ENCODE data around the gene CDIP1.
"Not testable (repeated sequence)": the region's sequence is repeated elsewhere in the genome, so short reads cannot be mapped to it uniquely, and the experiment has no call there.

Gene CDIP1

DNA sequence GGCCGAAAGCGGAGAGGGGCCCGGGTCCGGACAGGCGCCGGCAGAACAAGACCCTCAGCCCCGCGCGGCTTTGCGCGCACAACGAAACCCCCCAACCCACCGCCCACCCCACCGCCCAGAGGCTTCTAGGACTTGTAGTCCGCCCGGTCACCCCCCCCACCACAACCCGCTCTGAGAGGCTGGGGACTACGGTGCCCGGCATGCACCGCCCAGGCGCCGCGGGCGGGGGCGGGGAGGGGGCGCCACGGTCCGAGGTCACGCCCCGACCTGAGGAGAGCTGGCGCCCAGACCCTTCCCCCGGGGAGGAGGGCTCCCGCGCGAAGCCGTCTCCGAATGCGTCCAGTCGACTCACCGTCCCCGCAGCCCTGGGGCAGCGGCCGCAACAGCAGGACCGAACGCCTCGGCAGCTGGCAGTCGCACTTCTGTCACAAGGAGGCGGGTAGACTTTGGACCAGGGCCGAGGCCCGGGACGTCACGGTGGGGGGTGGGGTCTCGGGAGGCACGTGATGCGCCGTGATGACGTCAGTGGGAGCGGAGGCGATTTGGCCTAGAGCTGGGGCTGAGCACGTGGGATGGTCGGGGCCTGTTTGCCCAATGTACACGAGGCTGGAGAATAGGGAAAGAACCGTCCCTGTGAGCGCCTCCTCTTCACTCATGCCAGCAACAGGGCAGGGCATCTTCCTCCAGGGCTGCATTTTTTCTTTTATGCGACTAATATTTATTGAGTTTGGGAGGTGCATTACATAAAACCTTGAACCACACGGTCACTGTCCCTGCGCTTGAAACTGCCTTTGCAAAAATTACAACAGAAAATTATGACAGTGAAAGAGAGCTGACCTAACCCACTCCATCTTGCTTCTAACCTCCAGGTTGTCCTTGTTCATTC, at the start of gene CDIP1:
CDIP1 (minus strand) TSS at position 424 of the 886 bp plus-strand sequence. CDS start 24,643 bp downstream, outside the sequence.
- peak; percentile 99 for DNase-seq (ENCODE audit: low spot score)

DNA sequence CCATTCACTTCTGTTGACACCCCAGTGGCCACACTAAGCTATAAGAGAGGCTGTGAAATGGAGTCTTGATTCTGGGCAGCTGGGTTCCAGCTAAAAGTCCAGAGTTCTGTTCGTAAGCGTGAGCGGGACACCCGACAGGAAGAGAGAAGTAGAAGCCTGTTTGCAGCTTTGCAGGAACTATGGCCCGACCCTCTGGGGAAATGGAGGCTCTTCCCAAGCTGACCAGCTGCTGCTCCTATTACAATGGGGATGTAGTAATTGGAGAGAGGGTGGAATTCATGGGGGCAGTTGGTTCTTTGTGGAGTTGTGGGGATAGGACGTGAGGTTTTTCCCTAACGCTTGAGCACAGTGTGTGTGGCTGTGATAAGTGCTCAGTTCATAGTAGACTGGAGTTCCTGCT, 47.7 kb upstream of the CDIP1 start:
- no peak for DNase-seq (ENCODE audit: low spot score)

DNA sequence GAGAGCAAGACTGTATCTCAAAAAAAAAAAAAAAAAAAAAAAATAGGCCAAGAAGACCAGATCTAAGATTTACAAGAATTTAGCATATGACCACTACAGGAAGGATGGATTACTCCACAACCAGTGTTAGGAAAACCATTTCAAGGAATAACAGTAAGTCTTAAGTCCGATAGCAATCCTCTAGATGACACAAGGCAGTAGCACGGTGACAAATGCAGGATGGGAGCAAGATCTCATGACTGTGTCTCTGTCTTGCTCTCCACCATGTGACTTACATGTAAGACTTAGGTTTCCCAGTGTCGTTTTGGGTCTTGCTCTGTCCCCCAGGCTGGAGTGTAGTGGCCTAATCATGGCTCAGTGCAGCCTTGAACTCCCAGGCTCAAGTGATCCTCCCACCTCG, 45.3 kb upstream of the CDIP1 start:
- no peak for DNase-seq (ENCODE audit: low spot score)

DNA sequence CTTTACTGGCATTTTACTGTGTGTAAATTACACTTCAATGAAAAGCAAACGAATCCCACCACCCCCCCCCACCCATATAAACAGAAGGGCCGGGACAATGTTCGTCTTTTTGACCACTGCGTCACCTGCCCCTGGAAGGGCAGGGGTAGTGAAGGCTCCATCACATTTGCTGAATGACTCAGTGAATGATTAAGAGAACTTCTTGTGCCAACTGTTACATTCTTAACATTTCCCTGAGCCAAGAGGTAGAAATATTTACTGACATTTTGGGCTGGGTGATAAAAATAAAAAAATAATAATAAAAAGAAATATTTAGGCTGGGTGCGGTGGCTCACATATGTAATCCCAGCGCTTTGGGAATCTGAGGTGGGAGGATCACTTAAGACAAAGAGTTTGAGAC, 41.7 kb upstream of the CDIP1 start:
- DNase-seq (ENCODE audit: low spot score) = no peak

DNA sequence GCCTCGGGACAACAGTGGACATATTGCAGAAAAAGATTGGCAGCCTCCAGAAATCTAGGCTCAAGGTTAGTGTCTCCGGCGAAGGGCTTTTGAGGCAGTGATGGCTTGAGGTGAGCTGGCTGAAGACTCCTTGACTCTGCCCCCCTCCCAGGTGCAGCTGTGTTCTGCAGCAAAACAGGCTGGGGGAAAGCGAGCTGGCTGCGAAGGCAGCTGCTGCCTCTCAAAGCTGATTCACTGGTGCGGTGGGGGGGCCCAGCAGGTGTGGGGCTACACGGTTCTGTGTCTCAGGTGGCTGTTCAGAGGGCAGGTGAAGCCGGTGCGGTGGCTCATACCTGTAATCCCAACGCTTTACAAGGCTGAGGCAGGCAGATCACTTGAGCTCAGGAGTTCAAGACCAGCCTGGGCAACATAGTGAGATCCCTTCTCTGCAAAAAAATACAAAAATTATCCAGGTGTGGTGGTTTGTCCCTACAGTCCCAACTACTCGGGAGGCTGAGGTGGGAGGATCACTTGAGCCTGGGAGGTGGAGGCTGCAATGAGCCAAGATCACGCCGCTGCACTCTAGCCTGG, 40.5 kb upstream of the CDIP1 start:
- no peak for DNase-seq (ENCODE audit: low spot score)

DNA sequence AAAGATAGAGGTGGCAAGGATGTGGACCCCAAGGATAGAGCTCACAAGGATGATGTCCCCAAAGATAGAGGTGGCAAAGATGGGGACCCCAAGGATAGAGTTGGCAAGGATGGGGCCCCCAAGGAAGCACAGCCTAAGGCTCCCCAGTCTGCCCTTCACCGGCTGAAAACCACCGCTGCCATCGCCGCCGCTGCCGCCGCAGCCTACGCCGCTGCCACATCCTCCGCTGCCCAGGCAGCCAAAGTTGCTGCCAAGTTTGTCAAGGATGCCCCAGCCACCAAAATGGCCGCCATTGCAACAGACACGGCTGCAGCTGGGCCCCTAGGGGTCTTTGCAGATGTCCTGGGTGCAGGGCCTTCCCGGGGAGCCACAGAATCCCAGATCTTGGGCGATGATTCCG, 37.4 kb upstream of the CDIP1 start:
- DNase-seq (ENCODE audit: low spot score) = no peak

DNA sequence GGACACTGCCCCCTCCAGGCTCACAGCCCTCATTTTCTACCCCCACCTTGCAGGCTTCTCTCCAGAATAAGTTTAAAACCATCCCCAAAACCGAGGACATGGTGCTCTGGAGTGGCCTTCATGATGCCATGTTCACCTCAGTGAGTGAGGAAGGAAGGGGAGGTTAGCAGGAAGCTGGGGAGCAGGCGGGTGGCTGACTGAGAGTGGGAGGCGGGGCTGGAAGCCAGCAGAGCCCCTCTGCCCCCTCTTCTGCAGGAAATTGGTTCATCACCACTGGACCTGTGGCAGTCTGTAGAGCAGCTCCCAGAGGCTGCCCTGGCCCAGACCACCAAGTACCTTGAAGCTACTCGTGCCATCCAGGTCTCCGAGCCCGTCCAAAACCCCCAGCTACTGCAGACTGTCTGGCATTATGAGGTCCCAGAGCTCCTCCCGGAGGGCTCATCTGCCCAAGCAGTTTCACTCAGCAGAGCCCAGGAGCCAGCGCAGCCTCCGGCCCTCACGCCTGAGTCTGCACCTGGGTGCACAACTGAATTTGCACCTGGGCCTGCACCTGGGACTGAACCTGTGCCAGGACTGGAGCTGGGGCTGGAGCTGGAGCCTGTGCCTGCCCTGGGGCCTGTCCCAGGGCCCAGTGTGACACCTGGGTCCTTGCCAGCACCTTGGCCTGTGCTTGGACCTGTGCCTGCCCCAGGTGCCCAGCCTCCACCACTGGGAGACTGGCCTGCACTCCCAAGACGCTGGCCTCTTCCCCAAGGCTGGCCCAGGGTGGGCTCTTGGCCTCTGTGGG, 36.5 kb upstream of the CDIP1 start:
- no peak for DNase-seq (ENCODE audit: low spot score)

DNA sequence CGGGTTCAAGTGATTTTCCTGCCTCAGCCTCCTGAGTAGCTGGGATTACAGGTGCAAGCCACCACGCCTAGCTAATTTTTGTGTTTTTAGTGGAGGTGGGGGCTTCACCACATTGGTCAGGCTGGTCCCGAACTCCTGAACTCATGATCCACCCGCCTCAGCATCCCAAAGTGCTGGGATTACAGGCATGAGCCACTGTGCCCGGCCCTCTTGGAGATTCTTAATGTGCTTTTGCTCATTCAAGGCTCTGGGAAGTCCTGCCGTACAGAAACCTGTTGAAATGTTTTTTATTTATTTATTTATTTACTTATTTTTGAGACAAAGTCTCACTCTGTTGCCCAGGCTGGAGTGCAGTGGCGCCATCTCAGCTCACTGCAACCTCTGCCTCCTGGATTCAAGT, 35.4 kb upstream of the CDIP1 start:
- DNase-seq (ENCODE audit: low spot score) = not testable (repeated sequence)

DNA sequence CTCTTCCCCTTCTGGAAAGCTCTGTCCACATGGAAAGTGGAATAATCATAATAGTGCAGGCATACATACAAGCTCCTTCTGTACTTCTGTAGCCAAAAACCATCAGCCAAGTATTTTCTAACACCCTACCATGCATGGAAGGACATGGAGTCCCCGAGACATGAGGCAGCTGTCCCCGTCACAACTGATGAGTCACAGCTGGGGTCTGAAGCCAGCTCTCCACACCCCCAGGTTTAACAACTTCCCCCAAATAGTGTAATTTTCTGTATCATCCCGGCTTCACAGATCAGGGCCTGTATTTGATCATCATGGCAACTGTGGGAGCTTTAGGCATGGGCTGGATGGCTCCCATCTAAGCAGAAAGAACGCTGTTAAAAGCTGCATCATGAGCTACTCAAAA, 34.1 kb upstream of the CDIP1 start:
- DNase-seq (ENCODE audit: low spot score) = no peak

DNA sequence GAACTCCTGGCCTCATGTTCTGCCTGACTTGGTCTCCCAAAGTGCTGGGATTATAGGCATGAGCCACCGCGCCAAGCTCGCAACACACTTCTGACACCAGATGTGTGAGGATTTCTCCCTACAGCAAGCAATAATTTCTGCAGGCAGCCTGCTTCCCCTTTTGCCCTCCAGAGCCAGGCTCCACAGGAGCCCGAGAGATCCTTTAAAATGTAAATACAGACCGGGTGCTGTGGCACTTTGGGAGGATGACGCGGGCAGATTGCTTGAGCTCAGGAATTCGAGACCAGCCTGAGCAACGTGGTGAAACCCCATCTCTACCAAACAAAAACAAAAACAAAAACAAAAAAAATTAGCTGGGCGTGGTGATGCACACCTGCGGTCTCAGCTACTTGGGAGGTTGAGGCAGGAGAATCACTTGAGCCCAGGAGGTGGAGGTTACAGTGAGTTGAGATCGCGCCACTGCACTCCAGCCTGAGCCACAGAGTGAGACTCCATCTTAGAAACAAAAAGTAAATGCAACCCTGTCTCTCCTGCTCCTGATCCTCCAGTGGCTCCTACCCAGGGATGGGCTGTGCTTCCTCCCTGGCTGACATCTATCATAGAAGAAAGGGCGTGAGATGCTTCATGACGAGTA, 32.2 kb upstream of the CDIP1 start:
- DNase-seq (ENCODE audit: low spot score) = no peak

DNA sequence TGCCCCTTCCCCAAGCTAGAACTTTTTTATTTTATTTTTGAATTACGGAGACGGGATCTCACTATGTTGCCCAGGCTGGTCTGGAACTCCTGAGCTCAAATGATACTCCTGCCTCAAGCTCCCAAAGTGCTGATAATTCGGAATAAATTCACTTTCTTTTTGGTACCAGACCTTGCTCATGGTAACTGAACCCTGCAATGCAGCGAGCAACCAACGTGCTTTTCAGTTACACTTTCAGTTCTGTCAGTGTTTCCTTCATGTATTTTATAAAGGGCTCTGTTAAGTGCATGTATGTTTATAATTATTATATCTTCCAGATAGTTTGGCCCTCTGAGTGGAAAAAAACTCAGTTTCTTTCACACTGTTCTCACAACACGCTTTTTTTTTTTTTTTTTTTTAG, 31.5 kb upstream of the CDIP1 start:
- DNase-seq (ENCODE audit: low spot score) = no peak

DNA sequence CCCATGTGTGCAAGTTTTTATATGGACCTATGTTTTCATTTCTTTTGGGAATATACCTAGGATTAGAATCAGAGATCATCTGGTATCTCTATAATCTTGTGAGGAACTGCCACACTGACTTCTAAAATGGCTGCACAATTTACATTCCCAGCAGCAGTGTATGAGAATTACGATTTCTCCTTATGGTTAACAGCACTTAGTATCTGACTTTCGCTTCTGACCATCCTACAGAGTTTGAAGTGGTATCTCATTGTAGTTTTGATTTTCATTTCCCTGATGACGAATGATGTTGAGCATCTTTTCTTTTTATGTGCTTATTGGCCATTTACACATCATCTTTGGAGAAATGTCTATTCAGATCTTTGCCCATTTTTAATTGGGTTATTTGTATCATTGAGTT, 27.6 kb upstream of the CDIP1 start:
- DNase-seq (ENCODE audit: low spot score) = no peak

DNA sequence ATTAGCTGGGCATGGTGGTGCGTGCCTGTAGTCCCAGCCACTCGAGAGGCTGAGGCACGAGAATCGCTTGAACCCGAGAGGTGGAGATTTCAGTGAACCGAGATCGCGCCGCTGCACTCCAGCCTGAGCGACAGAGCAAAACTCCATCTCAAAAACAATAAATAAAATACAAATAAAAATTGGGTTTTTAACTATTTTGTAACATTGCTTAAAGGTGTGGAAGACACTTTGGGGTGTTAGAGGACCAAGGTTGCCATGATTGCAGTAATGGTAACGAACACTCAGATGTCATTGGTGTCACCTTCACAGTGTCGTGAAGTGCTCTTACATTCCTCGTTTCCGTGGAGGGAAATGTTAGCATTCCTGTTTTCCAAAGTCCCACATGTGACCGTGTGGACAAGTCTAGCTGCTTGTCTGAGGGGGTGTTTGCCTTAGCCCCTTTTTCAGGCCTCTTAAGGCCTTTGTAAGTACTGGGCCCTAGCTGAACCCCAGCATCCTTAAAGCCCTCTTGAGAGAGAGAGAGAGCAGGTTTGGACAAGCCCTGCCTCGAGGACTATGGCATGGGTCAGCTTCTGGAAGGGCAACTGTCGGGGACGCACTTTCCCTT, 26.2 kb upstream of the CDIP1 start:
- no peak for DNase-seq (ENCODE audit: low spot score)

DNA sequence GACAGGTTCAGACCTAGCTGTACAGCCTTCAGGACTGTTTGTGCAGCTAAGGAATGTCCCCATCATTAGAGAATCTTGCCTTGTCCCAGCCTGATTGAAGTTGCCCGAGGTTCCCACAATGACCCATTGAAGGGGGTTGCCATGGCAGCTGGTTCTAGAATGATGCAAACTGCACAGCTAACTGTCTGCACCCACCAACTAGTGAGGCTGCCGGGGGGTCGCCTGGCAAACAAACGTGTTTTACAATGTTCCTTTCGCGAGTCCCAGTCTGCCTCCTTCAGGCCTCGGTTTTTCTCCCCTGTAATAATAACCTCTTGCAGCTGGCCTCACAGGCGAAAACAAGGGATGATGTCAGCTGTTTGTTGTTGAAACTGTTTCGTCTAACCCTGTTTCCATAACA, 23.0 kb upstream of the CDIP1 start:
- no peak for DNase-seq (ENCODE audit: low spot score)

DNA sequence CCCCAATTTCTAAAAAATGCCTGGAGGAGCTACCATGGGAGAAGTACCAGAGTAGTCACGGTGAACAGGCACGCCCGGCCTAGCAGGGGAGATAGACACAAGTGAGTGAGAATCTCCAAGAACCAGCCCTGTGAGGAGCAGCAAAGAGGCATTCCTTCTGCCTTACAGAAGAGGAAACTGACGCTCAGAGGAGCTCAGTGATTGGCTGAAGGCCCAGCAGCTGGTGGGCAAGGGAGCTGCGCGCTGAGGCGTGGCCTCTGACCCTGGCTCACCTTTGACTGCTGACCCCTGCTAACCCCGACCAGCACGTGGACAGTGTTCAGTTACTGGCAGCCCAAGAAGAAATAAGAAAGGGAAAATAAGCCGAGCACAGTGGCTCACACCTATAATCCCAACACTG, 19.4 kb upstream of the CDIP1 start:
- DNase-seq (ENCODE audit: low spot score) = no peak

DNA sequence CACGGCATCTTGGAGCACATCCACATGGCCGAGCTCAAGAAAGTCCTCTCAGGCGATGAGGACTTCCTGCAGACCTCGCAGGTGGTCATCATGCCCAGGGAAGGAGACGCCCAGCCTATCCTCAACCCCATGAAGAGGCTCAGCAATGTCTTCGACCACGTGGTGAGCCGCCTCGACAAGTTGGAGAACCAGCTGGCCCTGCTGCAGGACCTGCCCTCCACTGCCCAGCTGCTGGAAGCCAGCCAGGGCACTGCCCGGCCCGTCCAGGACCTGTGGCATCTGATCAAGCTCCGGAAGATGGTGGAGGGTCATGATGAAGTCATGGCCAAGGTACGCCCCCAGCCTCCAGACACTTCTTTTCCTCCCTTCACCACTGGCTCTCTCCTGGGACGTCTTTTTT, 18.0 kb upstream of the CDIP1 start:
- no peak for DNase-seq (ENCODE audit: low spot score)

DNA sequence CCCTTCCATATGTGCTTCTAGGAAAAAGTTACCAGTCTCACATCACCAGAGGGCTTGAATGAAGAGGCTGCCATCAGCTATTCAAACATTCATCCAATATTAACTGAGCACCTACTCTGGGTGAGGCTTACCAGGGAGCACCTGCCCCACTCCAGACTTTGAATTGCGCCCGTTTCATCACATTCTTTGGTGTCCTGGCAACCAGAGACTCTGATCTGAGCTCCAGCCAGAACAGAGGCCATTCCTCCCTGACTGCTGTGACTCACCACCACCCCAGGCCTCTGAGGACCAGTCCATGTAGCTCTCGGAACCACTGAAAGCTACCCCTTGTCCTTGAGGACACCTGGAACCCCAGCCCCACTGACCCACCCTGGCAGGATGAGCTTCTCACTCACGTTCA, 17.5 kb upstream of the CDIP1 start, which contains the start of gene C16orf96:
C16orf96 (plus strand) TSS at position 229 of the 400 bp plus-strand sequence; CDS start at position 379, 150 bp downstream.
- no peak for DNase-seq (ENCODE audit: low spot score)

DNA sequence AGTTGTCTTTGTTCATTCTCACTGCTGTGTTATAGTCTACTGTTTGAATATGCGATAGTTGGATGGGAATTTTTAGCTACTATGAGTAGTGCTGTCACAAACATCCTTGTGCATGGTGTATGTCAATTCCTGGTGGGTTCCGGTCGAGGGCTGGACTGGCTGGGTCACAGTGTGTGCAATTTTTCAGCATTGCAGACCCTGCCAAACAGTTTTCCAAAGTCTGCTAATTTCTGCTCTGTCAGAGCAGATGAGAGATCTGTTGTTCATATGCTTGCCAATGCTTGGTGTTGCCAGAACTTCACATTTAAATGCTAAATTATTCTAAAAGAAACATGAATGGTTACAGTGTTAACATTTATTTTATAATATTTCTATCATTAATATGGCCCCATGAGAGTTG, 14.0 kb upstream of the CDIP1 start:
- no peak for DNase-seq (ENCODE audit: low spot score)

DNA sequence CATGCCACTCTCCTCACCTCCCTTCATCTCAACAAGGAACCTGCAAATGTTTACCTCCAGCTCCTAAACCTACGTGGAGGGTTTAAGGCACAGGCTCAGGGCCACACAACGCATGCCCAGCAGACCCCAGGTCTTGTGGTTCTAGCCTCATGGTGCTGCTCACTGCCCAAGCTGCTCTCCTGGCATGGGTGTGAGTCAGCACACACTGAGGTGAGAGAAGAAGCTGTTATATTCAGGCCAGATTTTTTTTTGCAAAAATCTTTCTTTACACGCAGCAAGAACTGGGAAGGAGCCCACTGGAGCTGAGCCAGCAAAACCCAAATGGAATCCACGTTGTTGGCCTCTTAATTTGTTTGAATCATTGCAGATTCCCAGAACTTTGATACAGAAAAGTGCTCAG, 12.0 kb upstream of the CDIP1 start:
- no peak for DNase-seq (ENCODE audit: low spot score)

DNA sequence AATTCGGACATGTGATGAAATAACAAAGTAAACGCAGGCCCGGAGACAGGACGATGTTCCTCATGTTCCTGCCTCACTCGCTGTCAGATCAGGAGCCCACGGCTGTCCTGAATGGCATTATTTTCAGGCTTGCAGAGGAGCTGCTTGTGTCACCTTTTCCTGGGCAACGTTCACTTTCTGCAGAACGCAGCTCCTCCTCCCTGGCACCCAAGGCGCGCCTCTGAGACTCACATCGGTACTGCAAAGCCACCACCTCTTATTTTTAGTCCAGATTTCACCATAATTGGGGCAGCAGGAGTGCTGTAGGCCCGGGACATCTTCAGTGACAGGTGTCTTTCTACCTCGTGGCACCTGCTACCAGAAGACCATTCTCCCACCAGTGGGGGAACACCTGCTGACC, 9.6 kb upstream of the CDIP1 start:
- no peak for DNase-seq (ENCODE audit: low spot score)

DNA sequence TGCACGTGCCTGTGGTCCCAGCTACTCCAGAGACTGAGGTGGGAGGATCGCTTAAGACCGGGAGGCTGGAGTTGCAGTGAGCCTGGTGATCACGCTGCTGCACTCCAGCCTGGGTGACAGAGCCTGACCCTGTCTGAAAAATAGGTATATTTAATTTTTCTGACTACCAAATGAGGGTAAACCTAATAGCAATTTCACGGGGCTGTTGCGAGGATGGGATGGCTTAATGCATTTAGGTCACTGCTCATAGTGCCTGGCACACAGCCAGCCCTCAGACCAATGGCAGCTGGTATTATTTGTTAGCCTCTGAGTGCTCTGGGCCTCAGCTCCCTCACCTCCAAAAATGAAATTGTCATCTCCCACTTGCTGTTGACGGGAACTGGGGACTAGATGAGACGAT, 5.9 kb upstream of the CDIP1 start:
- no peak for DNase-seq (ENCODE audit: low spot score)

DNA sequence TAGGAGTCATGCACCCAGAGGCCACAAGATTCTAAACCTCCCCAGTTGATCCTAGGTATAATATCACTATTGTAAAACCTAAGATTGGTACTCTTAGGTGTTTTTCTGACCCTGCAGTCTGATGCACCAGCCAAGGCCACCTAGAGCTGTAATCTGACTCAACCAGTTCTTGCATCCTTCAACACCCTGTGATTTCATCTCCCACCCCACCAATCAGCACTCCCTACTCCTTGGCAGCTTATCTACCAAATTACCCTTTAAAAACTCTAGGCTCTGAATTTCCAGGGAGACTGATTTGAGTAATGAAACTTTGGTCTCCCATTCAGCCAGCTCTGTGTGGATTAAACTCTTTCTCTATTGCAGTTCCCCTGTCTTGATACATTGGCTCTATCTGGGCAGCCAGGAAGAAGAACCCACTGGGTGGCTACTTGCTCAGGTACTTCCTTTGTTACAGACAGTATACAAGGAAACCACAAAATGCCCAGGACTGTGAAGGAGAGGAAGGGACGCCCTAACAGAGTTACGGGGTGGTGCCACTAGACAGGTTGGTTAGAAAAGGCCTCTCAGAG, 1.2 kb upstream of the CDIP1 start:
- no peak for DNase-seq (ENCODE audit: low spot score)

Data from left forelimb (tissue), 1 donor.